ENCODE results near the gene SIX1.

Gene SIX1

GRCh38 chr14:60655119-60655897 lies 6.0 kb upstream of the SIX1 start:
- DNase-seq (ENCODE audit: low spot score): no peak

GRCh38 chr14:60654334-60654821 lies 5.1 kb upstream of the SIX1 start:
- no peak for DNase-seq (ENCODE audit: low spot score)

GRCh38 chr14:60653701-60654161 lies 4.5 kb upstream of the SIX1 start:
- no peak for DNase-seq (ENCODE audit: low spot score)

- DNase-seq (ENCODE audit: low spot score): no peak
Measured at GRCh38 chr14:60652674-60653651, 3.7 kb upstream of the SIX1 start.

DNA sequence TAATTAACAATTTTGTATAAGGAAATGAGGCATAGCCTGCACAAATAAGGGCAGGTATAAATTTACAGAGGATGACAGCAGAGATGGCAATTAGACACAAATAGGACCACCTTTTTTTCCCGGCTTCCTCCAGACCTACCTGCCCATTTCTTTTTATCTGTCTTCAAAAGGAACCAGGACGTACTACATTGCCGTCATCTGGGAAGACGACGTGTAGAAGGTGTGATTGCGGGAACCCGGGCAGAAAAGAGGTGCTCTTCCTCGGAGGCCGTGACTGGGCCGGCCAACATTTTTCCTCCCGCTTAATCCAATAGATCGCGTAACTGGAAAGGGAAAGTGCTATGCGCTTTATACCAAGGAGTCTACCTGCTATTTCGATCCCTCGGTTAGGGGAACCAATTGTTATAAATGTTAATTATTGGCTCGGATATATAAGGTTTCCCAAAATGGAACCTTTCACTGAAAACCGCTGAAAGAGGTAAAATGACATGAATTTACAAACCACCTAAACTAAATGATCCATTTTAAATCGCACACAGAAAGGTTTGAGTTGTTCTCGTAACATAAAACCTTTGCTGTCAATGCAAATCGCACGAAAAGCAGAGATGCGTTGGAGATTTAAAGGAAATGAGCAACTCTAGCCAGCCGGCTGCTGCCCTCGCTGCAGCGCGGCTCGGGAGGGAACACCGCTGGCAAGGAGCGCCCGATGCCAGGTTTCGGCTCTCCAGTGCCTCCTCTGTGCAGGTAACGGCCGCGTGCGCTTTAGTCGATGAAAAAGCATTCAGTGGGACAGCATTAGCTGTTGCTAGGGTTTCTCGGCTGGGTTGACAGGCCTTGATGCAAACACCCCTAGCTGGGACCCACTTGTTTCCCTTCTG lies 2.8 kb upstream of the SIX1 start:
- DNase-seq (ENCODE audit: low spot score): no peak

DNA sequence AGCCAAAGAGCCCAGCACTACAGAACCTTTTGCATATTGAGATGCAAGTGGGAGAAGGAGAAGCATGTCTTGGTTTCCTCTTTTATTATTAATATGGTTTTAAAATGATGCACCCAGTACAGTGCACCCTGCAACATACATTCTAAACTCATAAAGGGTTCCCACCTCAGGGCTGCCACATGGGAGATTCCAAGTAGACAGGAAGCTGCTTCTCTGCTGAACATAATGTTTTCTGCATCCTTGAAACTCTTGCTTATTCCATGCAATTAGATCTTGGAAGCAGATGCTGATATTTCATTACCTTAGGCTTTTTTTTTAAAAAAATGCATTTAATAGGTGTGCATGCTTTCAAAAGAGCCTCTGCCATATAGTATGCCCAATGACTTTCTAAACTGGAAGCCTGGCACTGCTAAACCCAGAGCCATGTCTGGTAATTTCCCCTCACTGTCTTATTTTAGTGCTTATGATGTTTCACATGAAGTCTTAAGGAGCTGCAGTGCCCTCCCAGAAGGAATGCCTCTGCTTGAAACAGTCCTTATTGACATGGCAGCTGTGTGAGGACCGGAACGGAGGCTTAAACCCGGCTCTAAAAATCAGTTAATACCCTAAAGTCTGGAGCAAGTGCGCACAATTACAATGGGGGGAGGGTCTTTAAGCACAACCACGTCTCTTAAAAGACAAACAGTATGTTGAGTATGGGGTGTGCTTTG lies 2.0 kb upstream of the SIX1 start:
- no peak for DNase-seq (ENCODE audit: low spot score)

GRCh38 chr14:60650373-60650961 lies 1.2 kb upstream of the SIX1 start:
- DNase-seq (ENCODE audit: low spot score): peak; percentile 51

DNA sequence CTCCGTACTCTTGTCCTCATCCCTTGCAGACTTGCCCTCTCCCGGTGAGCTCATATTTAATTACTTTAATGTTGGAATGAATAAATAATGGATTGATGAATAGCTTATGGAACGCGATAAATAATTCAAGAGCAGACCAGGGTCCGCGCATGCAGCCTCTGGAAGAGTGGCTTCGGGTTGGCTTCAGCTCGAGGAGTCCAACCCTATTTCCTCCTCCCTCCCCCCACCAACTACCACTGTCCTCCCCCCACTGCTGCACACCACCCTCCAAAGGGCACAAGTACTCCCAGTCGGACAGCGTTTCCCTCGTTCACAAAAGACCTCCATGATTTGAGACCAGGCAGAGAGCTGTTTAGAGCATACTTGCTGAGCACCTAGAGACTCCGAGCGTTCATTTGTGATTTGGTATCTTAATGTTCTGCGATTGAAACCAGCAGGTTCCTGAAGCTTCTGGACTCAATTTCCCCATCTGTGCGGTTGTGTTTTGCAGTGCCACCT lies 647 bp upstream of the SIX1 start:
- peak; percentile 68 for DNase-seq (ENCODE audit: low spot score)

DNA sequence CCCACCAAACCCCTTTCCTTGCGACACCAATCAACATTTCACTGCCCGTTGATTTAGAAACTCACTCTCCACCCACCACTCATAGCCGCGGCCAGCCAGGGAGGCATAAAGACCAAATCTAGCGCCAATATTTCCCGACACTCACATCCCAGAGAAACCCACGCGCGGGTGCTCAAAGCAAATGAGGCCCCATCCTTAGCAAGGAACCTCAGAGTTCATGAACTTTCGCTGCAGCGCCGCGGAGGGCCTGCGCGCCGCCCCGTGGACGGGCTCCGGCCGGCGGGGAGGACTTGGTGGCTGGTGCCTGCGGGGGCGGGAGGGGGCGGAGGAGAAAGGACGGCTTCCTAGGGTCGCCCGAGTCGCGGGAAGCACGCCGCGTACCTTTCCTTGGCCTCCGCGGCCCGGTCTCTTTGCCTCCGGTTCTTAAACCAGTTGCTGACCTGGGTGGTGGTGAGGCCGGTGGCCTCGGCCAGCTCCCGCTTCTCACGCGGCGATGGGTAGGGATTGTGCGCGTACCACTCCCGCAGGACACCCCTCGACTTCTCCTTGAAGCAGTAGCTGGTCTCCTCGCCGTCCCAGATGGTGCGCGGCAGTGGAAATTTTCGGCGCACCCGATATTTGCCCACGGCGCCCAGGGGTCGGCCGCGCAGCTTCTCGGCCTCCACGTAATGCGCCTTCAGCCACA lies 886 bp downstream of the SIX1 start:
- DNase-seq (ENCODE audit: low spot score): no peak

GRCh38 chr14:60647837-60648248 lies 1.4 kb downstream of the SIX1 start:
- DNase-seq (ENCODE audit: low spot score): no peak

- no peak for DNase-seq (ENCODE audit: low spot score)
Measured at GRCh38 chr14:60647081-60647836, 2.0 kb downstream of the SIX1 start.

DNA sequence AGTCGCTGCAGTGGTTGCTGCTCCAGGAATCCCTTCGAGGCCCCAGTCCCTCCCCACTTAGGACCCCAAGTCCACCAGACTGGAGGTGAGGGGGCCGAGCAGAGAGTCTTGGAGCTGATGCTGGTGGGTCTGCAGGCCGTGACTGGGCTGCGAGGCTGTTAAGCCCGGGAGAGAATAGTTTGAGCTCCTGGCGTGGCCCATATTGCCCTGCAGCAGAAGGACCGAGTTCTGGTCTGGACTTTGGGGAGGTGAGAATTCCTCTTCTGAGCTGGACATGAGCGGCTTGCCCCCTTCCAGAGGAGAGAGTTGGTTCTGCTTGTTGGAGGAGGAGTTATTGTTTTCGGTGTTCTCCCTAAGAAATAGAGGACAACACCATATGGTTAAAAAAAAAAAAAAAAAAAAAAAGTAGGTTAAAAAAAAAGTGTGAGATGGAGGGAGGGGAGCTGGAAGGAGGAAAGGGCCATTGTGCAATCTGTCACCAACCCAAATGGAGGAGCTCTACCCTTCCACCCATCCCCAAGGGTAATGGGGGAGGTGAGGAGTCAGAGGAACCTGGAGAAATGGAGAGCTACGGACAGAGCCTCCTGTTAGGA lies 3.0 kb downstream of the SIX1 start:
- no peak for DNase-seq (ENCODE audit: low spot score)

GRCh38 chr14:60645126-60645741 lies 4.0 kb downstream of the SIX1 start:
- DNase-seq (ENCODE audit: low spot score): no peak

GRCh38 chr14:60644666-60645065 lies 4.6 kb downstream of the SIX1 start:
- no peak for DNase-seq (ENCODE audit: low spot score)

GRCh38 chr14:60643463-60644314 lies 5.6 kb downstream of the SIX1 start:
- DNase-seq (ENCODE audit: low spot score): no peak

DNA sequence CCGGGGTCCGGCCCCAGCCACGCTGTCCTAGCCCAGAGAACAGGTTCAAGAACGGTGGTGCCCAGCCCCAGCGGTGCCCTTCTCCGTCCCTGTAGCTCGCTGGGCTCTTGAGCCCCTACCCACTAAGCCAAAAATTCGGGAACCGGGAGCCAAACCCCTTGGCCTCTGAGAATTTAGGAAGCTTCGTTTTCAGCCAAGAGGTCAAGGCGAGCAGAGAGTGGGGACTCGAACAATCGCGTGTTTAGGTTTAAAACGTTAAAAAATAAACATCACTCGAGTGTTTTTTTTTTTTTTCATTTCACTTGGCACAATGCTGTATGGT lies 6.2 kb downstream of the SIX1 start:
- no peak for DNase-seq (ENCODE audit: low spot score)

All from SW480 (cell line).